Peyer's patch (tissue), 4 donors: ENCODE data around the gene FOXC2. TPM values are rescaled to one million over a fixed set of nuclear protein-coding genes. Genes with fewer than 3 reads are reported as not detected.

Experiments used
- DNase-seq, 3 donors: peaks; one replicate each; pipeline ENCODE4 v3.0.0-alpha.2; 2017 to 2019
- H3K27ac ChIP-seq, 4 donors: fragments of 200-600 bp; sonication (generic); one replicate each; pipeline ENCODE4 v1.5.1; 2016 to 2019
- H3K27me3 ChIP-seq, 2 donors: fragments of 200-600 bp; sonication (generic); one replicate each; pipeline ENCODE4 v1.5.1; 2019
- H3K36me3 ChIP-seq, 3 donors: fragments of 200-600 bp; sonication (generic); one replicate each; pipeline ENCODE4 v1.5.1; 2016 to 2019
- H3K4me1 ChIP-seq, 4 donors: fragments of 200-600 bp; sonication (generic); one replicate each; pipeline ENCODE4 v1.5.1; 2016 to 2019
- H3K4me3 ChIP-seq, 4 donors: fragments of 200-600 bp; sonication (generic); 1 replicate in 3 of 4; 2 replicates in 1 of 4; pipeline ENCODE4 v1.5.1; 2016 to 2019; ENCODE audit warnings: mild to moderate bottlenecking in 1 of 4
- H3K9me3 ChIP-seq, 4 donors: fragments of 200-600 bp; sonication (generic); one replicate each; pipeline ENCODE4 v1.5.1; 2016 to 2019; ENCODE audit warnings: mild to moderate bottlenecking in 1 of 4
- CTCF ChIP-seq, 6 experiments: fragments of 450-650 bp in 4 of 6; fragments of 200-600 bp in 2 of 6; sonication (generic) in 1 of 6; IDR thresholded peaks; one replicate each; pipeline ENCODE4 v1.5.1; 2017 to 2019; ENCODE audit warnings: antibody characterized with exemption in 6 of 6, mild to moderate bottlenecking in 3 of 6, moderate library complexity in 1 of 6
- POLR2A ChIP-seq, 2 donors: fragments of 450-650 bp; IDR thresholded peaks; one replicate each; pipeline ENCODE4 v1.5.1; 2017; ENCODE audit warnings: antibody characterized with exemption in 2 of 2, mild to moderate bottlenecking in 2 of 2, moderate library complexity in 2 of 2
- total RNA-seq, 4 donors: library from RNA; depleted of rRNA; stranded (reverse); fragments of >200 nt; gene quantifications; one replicate each; pipeline ENCODE4 v1.1.0, GENCODE V29; 2016

The FOXC2 gene
- total RNA-seq, 4 donors from 2014 or later, result 0.40 to 1.5 TPM; not detected in 2

- no peak for DNase-seq
- H3K27me3 ChIP-seq, result peaks cover 0 to 5% of the 10 kb centered on the region in 2 donors
- no peaks in the 10 kb centered on the region for H3K4me1 ChIP-seq
- H3K9me3 ChIP-seq, result no peaks in the 10 kb centered on the region
- H3K36me3 ChIP-seq, result no peaks in the 10 kb centered on the region
- no peak overlapping the region for H3K4me3 ChIP-seq
- no peak overlapping the region for H3K27ac ChIP-seq
- TF ChIP-seq CTCF (IDR thresholded peaks at IDR 0.05) (no peak), POLR2A (IDR thresholded peaks at IDR 0.05) (no peak)
Observed at GRCh38 chr16:86598607-86599565, 32.3 kb downstream of the FOXC2 start.

GRCh38 chr16:86601356-86601755, 34.7 kb downstream of the FOXC2 start:
- Histone ChIP-seq H3K4me1 (no peaks in the 10 kb centered on the region), H3K27ac (no peak overlapping the region), H3K9me3 (no peaks in the 10 kb centered on the region), H3K27me3 (no peaks in the 10 kb centered on the region), H3K36me3 (no peaks in the 10 kb centered on the region), H3K4me3 (no peak overlapping the region)
- DNase-seq, result no peak
- no peak for TF ChIP-seq POLR2A (IDR thresholded peaks at IDR 0.05)
- no peak for TF ChIP-seq CTCF (IDR thresholded peaks at IDR 0.05)

GRCh38 chr16:86602521-86602920, 35.9 kb downstream of the FOXC2 start:
- Histone ChIP-seq H3K9me3 (no peaks in the 10 kb centered on the region), H3K4me1 (no peaks in the 10 kb centered on the region), H3K27ac (no peak overlapping the region), H3K4me3 (no peak overlapping the region), H3K27me3 (no peaks in the 10 kb centered on the region), H3K36me3 (no peaks in the 10 kb centered on the region)
- TF ChIP-seq POLR2A (IDR thresholded peaks at IDR 0.05), result no peak
- TF ChIP-seq CTCF (IDR thresholded peaks at IDR 0.05), result no peak
- no peak for DNase-seq

- H3K36me3 ChIP-seq, result no peaks in the 10 kb centered on the region
- peak overlapping the region; percentile 23 to 39 (median 28) for H3K4me3 ChIP-seq
- no peaks in the 10 kb centered on the region for H3K9me3 ChIP-seq
- no peak overlapping the region for H3K27ac ChIP-seq
- H3K27me3 ChIP-seq, result no peaks in the 10 kb centered on the region
- TF ChIP-seq POLR2A (IDR thresholded peaks at IDR 0.05) (no peak), CTCF (IDR thresholded peaks at IDR 0.05) (no peak)
- H3K4me1 ChIP-seq, result no peaks in the 10 kb centered on the region
- DNase-seq, result peak in 2 of 3 donors; percentile 25 to 62
Observed at GRCh38 chr16:86604436-86605193, 38.0 kb downstream of the FOXC2 start.

- no peak for TF ChIP-seq POLR2A (IDR thresholded peaks at IDR 0.05)
- Histone ChIP-seq H3K4me1 (no peaks in the 10 kb centered on the region), H3K4me3 (no peak overlapping the region), H3K27ac (no peak overlapping the region), H3K9me3 (no peaks in the 10 kb centered on the region), H3K36me3 (no peaks in the 10 kb centered on the region), H3K27me3 (no peaks in the 10 kb centered on the region)
- DNase-seq, result no peak
Observed at GRCh38 chr16:86605950-86606349, 39.3 kb downstream of the FOXC2 start.

GRCh38 chr16:86608301-86608747, 41.7 kb downstream of the FOXC2 start:
- Histone ChIP-seq H3K4me3 (no peak overlapping the region), H3K36me3 (no peaks in the 10 kb centered on the region), H3K27ac (no peak overlapping the region), H3K4me1 (no peaks in the 10 kb centered on the region), H3K27me3 (no peaks in the 10 kb centered on the region), H3K9me3 (no peaks in the 10 kb centered on the region)
- TF ChIP-seq CTCF (IDR thresholded peaks at IDR 0.05), result no peak
- TF ChIP-seq POLR2A (IDR thresholded peaks at IDR 0.05), result no peak
- DNase-seq, result no peak
